ENCODE measurements around the gene RPS23. TPM values are rescaled to one million over a fixed set of nuclear protein-coding genes. Genes with fewer than 3 reads are reported as not detected.
"Not testable (repeated sequence)": the region's sequence is repeated elsewhere in the genome, so short reads cannot be mapped to it uniquely, and the experiment has no call there.

The RPS23 gene
- total RNA-seq, 3 donors from 2014 or later = 2,570 to 2,655 (median 2,586) TPM

DNA sequence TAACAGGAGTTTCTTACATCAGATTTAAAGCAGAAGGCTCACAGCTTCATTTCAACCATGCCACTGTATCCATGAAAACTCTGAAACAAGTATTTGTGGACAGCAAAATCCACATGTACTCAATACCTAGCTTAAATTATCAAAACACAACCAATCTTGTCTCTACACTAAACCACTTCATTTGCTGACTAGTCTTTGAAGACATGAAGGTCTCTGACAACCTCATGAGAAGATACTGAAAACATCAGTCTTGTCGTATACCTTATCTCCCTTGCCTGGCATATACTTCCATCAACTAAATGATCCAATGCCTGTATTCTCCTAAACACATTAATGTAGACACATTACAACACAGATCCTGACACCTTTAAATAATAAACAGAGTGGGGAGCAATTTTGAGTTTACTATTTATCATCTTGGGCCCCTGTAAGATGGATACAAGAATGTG is 2.9 kb downstream of the RPS23 start:
- peaks cover 42% of the 10 kb centered on the region for H3K4me1 Mint-ChIP-seq (ENCODE audit: low read depth)

DNA sequence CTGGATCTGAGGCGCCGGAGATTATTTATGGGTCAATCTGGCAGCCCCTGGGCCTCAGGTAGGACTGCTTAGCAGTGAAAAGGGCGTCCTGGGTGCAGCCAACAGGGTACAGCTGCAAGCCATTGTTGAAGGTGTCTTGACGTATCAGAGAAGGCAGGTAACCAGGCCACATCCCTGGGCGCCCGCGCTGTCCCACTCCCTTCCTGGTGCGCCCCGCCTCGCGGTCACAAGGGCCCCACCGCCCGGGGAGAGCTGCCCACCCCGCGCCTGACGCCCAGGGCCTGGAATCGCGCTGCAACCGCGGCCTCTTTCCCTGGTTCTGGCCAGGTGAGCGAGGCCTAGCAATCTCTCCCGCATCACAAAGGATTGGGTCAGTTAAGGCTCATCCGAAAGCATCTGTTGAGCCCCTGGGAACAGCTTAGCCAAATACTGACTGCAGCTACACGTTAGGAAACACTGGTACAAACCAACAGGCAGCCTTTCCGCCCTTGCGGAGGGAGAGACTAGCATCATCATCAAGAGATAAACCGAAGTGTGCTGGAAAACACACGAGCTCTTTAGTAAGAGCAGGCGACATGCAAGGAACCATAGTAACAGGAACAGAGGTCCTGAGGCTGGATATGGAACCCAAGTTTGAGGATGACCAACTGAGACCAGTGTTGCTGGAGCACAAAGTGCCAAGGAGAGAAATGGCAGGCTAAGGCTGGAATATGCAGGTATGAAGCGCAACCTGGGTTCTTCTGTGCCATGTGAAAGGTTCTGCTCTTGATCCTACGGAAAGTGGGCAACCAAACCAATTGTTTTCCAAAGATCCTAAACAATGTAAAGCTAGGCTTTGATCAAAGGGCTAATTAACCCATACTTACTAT is 3.6 kb downstream of the RPS23 start:
- Mint-ChIP-seq H3K4me3 (peak overlapping the region; percentile 89), H3K4me1 (ENCODE audit: low read depth) (peaks cover 39% of the 10 kb centered on the region), H3K36me3 (ENCODE audit: insufficient read depth) (peaks cover 71% of the 10 kb centered on the region), H3K27me3 (ENCODE audit: low read depth) (no peaks in the 10 kb centered on the region), H3K9me3 (no peaks in the 10 kb centered on the region)
- DNase-seq (peak; percentile 6), ATAC-seq (no peak)

More for the DNA sequence above, 2.9 kb downstream of the RPS23 start:
- peaks cover 64% of the 10 kb centered on the region for H3K36me3 Mint-ChIP-seq (ENCODE audit: insufficient read depth)
- DNase-seq (no peak), ATAC-seq (no peak)
- no peaks in the 10 kb centered on the region for H3K9me3 Mint-ChIP-seq
- H3K4me3 Mint-ChIP-seq = peak overlapping the region; percentile 89
- no peaks in the 10 kb centered on the region for H3K27me3 Mint-ChIP-seq (ENCODE audit: low read depth)

DNA sequence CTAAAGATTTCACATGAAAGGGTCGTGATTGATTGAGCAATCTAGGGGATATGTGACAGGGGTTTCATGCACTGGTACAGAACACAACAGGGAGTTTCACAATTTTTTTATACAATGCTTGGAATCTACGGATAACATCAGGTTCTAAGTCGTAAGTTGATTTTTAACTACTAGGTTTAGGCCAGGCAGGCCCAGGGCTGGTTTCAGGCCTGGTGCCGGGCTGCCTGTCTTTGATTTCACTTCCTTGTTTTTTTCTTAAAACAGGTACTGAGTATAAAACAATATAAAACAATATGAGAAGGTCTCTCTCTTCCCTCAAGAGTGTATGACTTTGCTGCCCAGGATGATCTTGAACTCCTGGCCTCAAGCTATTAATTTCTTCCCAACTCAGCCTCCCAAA is 4.7 kb downstream of the RPS23 start:
- DNase-seq; ATAC-seq; H3K27me3 Mint-ChIP-seq (ENCODE audit: low read depth); H3K9me3 Mint-ChIP-seq; H3K4me3 Mint-ChIP-seq: not testable (repeated sequence)
- peaks cover 35% of the 10 kb centered on the region for H3K4me1 Mint-ChIP-seq (ENCODE audit: low read depth)
- peaks cover 79% of the 10 kb centered on the region for H3K36me3 Mint-ChIP-seq (ENCODE audit: insufficient read depth)

DNA sequence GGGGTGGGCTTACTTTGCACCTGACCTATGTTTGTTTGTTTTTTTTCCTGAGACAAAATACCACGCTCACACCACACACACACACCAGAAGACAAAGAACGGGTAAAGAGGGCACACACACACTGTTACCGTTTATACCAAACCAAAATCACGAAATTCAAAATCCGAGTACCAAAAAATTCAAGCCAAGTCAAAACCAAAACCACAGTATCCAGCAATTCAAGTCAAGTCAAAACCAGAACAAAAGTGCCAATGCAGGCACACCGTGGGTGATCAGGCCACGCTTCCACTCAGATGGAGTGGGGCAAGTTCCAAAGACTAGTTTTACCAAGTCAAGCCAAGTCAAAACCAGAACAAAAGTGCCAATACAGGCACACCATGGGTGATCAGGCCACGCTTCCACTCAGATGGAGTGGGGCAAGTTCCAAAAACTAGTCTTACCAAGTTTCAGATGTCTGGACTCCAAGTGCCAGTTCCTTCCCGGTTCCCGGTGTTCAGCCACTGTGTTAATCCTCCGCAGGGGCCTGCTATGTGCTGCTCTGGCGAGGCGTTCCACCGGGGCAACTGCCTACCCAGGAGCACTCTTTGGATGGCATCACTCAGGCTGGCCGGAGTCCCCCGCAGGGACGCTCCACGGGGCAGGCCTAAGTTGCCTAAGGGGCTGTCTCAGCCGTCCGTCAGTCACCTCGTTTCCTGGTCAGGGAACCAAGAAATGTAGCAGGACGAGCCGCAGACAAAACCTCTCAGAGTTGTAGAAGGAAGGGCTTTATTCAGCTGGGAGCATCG is 5.4 kb downstream of the RPS23 start:
- H3K4me1 Mint-ChIP-seq (ENCODE audit: low read depth) = peaks cover 34% of the 10 kb centered on the region
- H3K4me3 Mint-ChIP-seq; ATAC-seq; H3K27me3 Mint-ChIP-seq (ENCODE audit: low read depth); DNase-seq; H3K9me3 Mint-ChIP-seq: not testable (repeated sequence)
- peaks cover 77% of the 10 kb centered on the region for H3K36me3 Mint-ChIP-seq (ENCODE audit: insufficient read depth)

DNA sequence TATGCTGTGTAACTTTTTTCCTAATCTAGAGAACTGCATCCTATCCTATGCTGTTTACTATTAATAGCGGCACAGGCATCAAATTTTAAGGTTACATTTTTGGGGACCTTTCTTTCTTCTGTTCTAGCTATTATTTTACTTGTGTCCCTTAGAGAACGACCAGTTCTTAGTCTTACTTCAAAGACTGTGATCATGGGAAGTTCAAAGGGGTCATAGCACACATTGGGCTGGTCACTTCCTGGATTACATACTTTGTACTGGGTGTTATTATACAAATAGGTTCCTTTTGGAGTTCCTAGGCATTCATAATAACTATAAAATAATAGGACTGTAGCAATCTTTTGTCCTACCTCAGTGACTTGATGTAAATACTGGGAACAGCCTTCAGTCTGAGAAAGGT is 8.8 kb downstream of the RPS23 start:
- Mint-ChIP-seq H3K4me1 (ENCODE audit: low read depth) (peaks cover 12% of the 10 kb centered on the region), H3K36me3 (ENCODE audit: insufficient read depth) (peaks cover 51% of the 10 kb centered on the region)
- ATAC-seq; H3K27me3 Mint-ChIP-seq (ENCODE audit: low read depth); H3K9me3 Mint-ChIP-seq; H3K4me3 Mint-ChIP-seq; DNase-seq: not testable (repeated sequence)

DNA sequence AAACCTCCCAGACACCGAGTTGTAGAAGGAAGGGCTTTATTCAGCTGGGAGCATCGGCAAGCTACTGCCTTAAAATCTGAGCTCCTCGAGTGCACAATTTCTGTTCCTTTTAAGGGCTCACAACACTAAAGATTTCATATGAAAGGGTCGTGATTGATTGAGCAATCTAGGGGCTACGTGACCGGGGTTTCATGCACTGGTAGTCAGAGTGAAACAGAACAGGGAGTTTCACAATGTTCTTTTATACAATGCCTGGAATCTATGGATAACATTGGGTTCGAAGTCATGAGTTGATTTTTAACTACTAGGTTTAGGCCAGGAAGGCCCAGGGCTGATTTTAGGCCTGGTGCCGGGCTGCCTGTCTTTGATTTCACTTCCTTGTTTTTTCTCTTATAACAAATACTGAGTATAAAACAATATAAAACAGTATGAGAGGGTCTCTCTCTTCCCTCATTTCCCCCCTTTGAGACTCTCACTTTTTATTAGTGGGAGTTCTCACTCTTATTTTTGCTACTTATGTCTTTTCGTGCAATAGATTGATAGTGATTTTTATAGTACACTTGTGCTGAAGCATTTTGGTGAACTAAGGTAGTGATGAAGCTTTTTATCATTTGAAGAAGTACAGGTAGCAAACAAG is 10.7 kb downstream of the RPS23 start:
- not testable (repeated sequence) for H3K27me3 Mint-ChIP-seq (ENCODE audit: low read depth); H3K9me3 Mint-ChIP-seq; H3K4me1 Mint-ChIP-seq (ENCODE audit: low read depth); H3K4me3 Mint-ChIP-seq; ATAC-seq; DNase-seq
- peaks cover 34% of the 10 kb centered on the region for H3K36me3 Mint-ChIP-seq (ENCODE audit: insufficient read depth)

DNA sequence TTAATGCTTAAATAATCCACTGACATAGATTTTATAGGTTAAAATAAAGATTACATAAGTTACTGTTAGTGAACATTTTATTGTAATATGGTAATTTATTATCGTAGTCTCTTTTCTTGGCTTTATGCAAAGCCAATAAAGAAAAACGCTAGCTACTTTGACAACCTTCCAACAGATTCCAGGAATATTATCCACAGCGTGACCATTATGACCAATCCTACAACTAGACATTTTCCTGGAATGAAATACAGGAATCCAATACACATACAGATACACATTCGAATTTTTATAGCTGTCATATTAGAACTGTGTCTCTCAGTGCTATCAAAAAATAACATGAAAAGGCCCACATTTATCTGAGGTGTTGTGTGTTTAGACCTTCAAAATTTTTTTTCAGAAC is 13.1 kb downstream of the RPS23 start:
- no peak overlapping the region for H3K4me3 Mint-ChIP-seq
- no peak for DNase-seq
- H3K4me1 Mint-ChIP-seq (ENCODE audit: low read depth) = no peaks in the 10 kb centered on the region
- no peaks in the 10 kb centered on the region for H3K27me3 Mint-ChIP-seq (ENCODE audit: low read depth)
- peaks cover 23% of the 10 kb centered on the region for H3K36me3 Mint-ChIP-seq (ENCODE audit: insufficient read depth)
- H3K9me3 Mint-ChIP-seq = peaks cover 5% of the 10 kb centered on the region
- ATAC-seq = no peak

DNA sequence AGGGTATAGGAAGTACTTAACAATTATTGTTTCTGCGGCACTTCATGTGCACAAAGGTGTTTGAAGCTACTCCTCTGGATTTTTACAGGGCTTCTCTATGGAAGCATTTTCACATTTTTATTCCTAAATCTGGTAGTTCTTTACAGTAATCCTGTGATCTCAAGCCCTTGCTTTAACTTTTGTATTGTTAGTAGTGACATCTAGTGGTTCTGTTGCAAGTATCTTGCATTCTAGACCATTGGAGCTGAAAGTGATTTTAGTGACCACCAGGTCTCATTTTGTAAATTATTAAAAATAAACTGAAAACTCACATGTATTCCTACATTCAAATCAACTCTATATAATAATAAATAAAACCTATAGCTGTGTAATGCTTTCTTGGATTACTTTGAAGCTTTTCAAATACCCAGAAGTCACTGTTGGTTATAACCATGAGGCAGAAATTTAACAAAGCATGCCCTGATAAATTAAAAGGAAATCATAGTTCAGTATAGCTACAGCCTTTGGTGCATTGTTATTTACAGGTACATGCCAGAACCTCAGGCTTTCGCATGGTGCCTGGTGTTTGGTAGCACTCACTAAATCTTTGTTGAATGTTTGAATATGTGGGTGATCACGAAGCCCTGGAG is 18.9 kb downstream of the RPS23 start:
- H3K4me3 Mint-ChIP-seq = no peak overlapping the region
- H3K9me3 Mint-ChIP-seq = no peaks in the 10 kb centered on the region
- ATAC-seq (no peak), DNase-seq (no peak)
- no peaks in the 10 kb centered on the region for H3K4me1 Mint-ChIP-seq (ENCODE audit: low read depth)
- no peaks in the 10 kb centered on the region for H3K27me3 Mint-ChIP-seq (ENCODE audit: low read depth)
- H3K36me3 Mint-ChIP-seq (ENCODE audit: insufficient read depth) = no peaks in the 10 kb centered on the region

DNA sequence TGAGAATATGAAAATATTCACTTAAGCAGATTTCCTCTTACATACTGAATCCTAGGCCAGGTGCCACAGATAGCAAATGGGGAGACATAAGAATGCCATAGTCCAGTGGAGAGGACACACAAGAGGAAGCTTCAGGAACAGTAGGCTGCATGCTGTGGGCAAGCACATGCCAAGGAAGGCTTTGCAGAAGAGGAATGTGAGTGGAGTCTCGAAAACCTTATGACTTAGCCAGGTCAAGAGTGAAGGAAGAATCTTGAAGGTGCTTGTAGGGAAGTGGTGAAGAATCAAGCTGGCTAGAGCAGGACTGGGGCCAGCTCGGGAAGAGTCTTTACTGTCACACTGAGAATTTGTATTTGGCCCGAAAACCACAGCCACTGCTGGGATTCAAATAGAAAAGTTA is 20.4 kb downstream of the RPS23 start:
- DNase-seq (no peak), ATAC-seq (no peak)
- Mint-ChIP-seq H3K27me3 (ENCODE audit: low read depth) (no peaks in the 10 kb centered on the region), H3K4me3 (no peak overlapping the region), H3K4me1 (ENCODE audit: low read depth) (no peaks in the 10 kb centered on the region), H3K9me3 (no peaks in the 10 kb centered on the region), H3K36me3 (ENCODE audit: insufficient read depth) (no peaks in the 10 kb centered on the region)

DNA sequence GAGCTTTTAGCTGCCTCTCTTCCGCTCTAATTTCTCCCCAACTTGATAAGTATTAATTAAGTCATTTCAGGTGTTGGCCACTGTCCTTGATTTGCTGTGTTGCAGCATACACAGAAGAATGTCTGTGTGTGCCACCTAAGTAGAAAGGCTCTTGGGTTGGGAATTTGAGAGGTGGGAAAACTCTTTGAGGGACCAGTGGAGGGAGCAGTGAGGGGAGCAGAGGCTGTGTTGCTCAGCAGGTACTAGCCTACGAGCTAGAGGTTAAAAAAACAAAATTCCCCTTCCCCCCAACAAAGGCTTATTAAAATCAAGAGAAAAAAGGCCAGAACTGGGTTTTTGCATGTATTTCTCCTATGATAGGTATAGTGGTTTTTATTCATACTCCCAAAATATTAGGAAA is 20.9 kb downstream of the RPS23 start:
- no peak for DNase-seq
- H3K4me3 Mint-ChIP-seq = no peak overlapping the region
- H3K36me3 Mint-ChIP-seq (ENCODE audit: insufficient read depth) = no peaks in the 10 kb centered on the region
- no peaks in the 10 kb centered on the region for H3K9me3 Mint-ChIP-seq
- H3K27me3 Mint-ChIP-seq (ENCODE audit: low read depth) = no peaks in the 10 kb centered on the region
- no peaks in the 10 kb centered on the region for H3K4me1 Mint-ChIP-seq (ENCODE audit: low read depth)
- no peak for ATAC-seq

DNA sequence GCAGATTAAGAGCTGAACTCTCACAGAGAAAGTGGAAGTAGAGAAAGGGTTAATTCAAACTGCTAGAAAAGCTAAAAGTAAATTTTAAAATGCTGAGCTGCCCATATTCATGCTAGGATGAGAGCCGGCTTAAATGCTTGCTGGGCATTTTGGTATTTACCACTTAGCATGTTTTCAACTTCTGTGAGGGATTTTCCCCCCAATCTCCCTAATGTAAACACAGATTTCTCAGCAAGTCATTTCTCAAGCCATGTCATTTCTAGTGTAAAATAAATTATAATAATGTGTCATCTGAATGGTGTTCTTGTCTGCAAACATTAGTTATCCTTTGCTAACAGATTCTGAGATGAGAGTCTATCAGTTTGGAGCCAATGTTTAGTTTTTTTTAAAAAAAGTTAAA is 22.3 kb downstream of the RPS23 start:
- DNase-seq = no peak
- H3K4me3 Mint-ChIP-seq = no peak overlapping the region
- H3K36me3 Mint-ChIP-seq (ENCODE audit: insufficient read depth) = peaks cover 1% of the 10 kb centered on the region
- H3K9me3 Mint-ChIP-seq = no peaks in the 10 kb centered on the region
- no peaks in the 10 kb centered on the region for H3K4me1 Mint-ChIP-seq (ENCODE audit: low read depth)
- ATAC-seq = peak in 1 of 2 donors; percentile 46
- H3K27me3 Mint-ChIP-seq (ENCODE audit: low read depth) = no peaks in the 10 kb centered on the region

DNA sequence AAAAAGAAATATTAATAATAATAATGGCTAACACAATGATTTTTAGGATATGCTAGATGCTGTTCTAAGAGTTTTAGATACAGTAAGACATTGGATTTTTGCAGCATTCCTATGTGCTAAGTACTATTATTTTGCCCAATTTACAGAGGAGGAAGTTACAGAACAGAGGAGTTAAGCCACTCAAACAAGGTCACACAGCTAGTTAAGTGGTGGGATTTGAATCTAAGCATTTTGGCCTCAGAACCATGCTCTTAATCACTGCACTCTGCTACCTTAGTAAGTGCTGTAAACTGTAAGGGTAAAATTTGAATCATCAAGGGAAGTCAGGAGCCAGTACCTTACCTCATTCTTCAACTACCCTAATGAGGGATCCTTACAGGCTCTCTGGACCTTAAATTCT is 25.4 kb downstream of the RPS23 start:
- no peaks in the 10 kb centered on the region for H3K27me3 Mint-ChIP-seq (ENCODE audit: low read depth)
- DNase-seq (no peak), ATAC-seq (no peak)
- H3K36me3 Mint-ChIP-seq (ENCODE audit: insufficient read depth) = peaks cover 12% of the 10 kb centered on the region
- H3K4me1 Mint-ChIP-seq (ENCODE audit: low read depth) = no peaks in the 10 kb centered on the region
- H3K4me3 Mint-ChIP-seq = no peak overlapping the region
- peaks cover 6% of the 10 kb centered on the region for H3K9me3 Mint-ChIP-seq

DNA sequence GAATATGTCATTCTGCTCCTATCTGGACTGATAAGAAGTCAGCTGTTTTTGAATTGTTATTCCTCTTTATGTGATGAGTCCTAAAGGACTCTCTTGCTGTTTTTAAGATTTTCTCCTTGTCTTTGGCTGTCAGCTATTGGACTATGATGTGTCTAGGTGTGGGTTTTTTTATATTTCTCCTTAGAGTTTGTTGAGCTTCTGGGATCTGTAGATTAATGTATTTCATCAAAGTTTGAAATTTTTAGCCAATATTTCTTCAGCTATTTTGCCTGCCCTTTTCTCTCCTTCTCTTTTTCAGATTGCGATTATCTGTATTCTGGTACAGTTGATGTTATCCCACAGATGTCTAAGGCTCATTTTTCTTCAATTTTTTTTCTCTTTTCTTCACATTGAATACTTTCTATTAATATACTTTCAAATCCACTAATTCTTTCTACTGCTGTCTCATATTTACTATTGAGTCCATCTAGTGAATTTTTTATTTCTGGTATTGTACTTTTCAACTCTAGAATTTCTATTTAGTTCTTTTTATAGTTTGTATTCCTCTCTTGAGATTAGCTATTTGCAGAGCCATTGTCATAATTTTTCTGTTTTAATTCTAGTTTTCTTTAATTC is 31.1 kb downstream of the RPS23 start:
- ATAC-seq (no peak), DNase-seq (no peak)
- no peak overlapping the region for H3K4me3 Mint-ChIP-seq
- no peaks in the 10 kb centered on the region for H3K27me3 Mint-ChIP-seq (ENCODE audit: low read depth)
- H3K4me1 Mint-ChIP-seq (ENCODE audit: low read depth) = no peaks in the 10 kb centered on the region
- H3K36me3 Mint-ChIP-seq (ENCODE audit: insufficient read depth) = peaks cover 18% of the 10 kb centered on the region
- H3K9me3 Mint-ChIP-seq = peaks cover 16% of the 10 kb centered on the region

Data from activated T-cell treated with anti-CD3 and anti-CD28 coated beads, Interleukin-2, amount 50 U/mL, for 4 hours (primary cell).